T-helper 2 cell treated with Interferon-gamma antibody and Interleukin-4, amounts not matched to agents 5 μg/mL and 100 μg/mL, for 36 hours (primary cell): ENCODE data around the gene NET1.

Source experiments
- DNase-seq: peaks from one replicate; pipeline ENCODE4 v3.0.0; 2021; ENCODE audit warnings: low spot score
- H3K27ac Mint-ChIP-seq: one replicate; pipeline ENCODE4 v1.8.0; 2021; ENCODE audit warnings: mild to moderate bottlenecking, mixed read lengths
- H3K27me3 Mint-ChIP-seq: one replicate; pipeline ENCODE4 v1.8.0; 2021; ENCODE audit warnings: low read depth, mixed read lengths
- H3K36me3 Mint-ChIP-seq: one replicate; pipeline ENCODE4 v1.8.0; 2021; ENCODE audit warnings: low read depth, mixed read lengths
- H3K4me1 Mint-ChIP-seq: one replicate; pipeline ENCODE4 v1.8.0; 2021; ENCODE audit warnings: low read depth, mixed read lengths
- H3K4me3 Mint-ChIP-seq: one replicate; pipeline ENCODE4 v1.8.0; 2022; ENCODE audit warnings: mild to moderate bottlenecking, moderate library complexity, mixed read lengths
- H3K9me3 Mint-ChIP-seq: one replicate; pipeline ENCODE4 v1.8.0; 2021; ENCODE audit warnings: mixed read lengths

NET1 gene

GRCh38 chr10:5381187-5381586 lies 31.2 kb upstream of the NET1 start:
- H3K9me3 Mint-ChIP-seq: no peaks in the 10 kb centered on the region
- H3K27me3 Mint-ChIP-seq: peaks cover 3% of the 10 kb centered on the region
- DNase-seq: no peak
- H3K4me1 Mint-ChIP-seq: no peaks in the 10 kb centered on the region
- no peaks in the 10 kb centered on the region for H3K36me3 Mint-ChIP-seq
- no peak overlapping the region for H3K4me3 Mint-ChIP-seq
- H3K27ac Mint-ChIP-seq: no peak overlapping the region

GRCh38 chr10:5385224-5385623 lies 27.1 kb upstream of the NET1 start:
- no peaks in the 10 kb centered on the region for H3K27me3 Mint-ChIP-seq
- no peak overlapping the region for H3K4me3 Mint-ChIP-seq

GRCh38 chr10:5387169-5387568 lies 25.2 kb upstream of the NET1 start:
- H3K27me3 Mint-ChIP-seq: no peaks in the 10 kb centered on the region
- DNase-seq: no peak
- H3K27ac Mint-ChIP-seq: no peak overlapping the region
- peaks cover 2% of the 10 kb centered on the region for H3K36me3 Mint-ChIP-seq
- no peak overlapping the region for H3K4me3 Mint-ChIP-seq
- peaks cover 2% of the 10 kb centered on the region for H3K4me1 Mint-ChIP-seq
- peaks cover 40% of the 10 kb centered on the region for H3K9me3 Mint-ChIP-seq

More at GRCh38 chr10:5385224-5385623, 27.1 kb upstream of the NET1 start:
- Mint-ChIP-seq H3K36me3 (peaks cover 2% of the 10 kb centered on the region), H3K27ac (no peak overlapping the region), H3K9me3 (peaks cover 21% of the 10 kb centered on the region), H3K4me1 (peaks cover 2% of the 10 kb centered on the region)
- DNase-seq: no peak

- no peak overlapping the region for H3K27ac Mint-ChIP-seq
- peaks cover 44% of the 10 kb centered on the region for H3K9me3 Mint-ChIP-seq
- no peak for DNase-seq
- H3K27me3 Mint-ChIP-seq: no peaks in the 10 kb centered on the region
- H3K36me3 Mint-ChIP-seq: peaks cover 2% of the 10 kb centered on the region
- H3K4me3 Mint-ChIP-seq: no peak overlapping the region
- peaks cover 2% of the 10 kb centered on the region for H3K4me1 Mint-ChIP-seq
Measured at GRCh38 chr10:5390607-5391205, 21.7 kb upstream of the NET1 start.

- peaks cover 2% of the 10 kb centered on the region for H3K36me3 Mint-ChIP-seq
- peaks cover 2% of the 10 kb centered on the region for H3K4me1 Mint-ChIP-seq
- no peak overlapping the region for H3K4me3 Mint-ChIP-seq
- no peaks in the 10 kb centered on the region for H3K27me3 Mint-ChIP-seq
- H3K9me3 Mint-ChIP-seq: peaks cover 44% of the 10 kb centered on the region
- H3K27ac Mint-ChIP-seq: no peak overlapping the region
- no peak for DNase-seq
Measured at GRCh38 chr10:5391790-5392189, 20.6 kb upstream of the NET1 start.

GRCh38 chr10:5393529-5393928 lies 18.8 kb upstream of the NET1 start:
- Mint-ChIP-seq H3K27ac (no peak overlapping the region), H3K36me3 (peaks cover 2% of the 10 kb centered on the region)

GRCh38 chr10:5395168-5395567 lies 17.2 kb upstream of the NET1 start:
- Mint-ChIP-seq H3K9me3 (peaks cover 24% of the 10 kb centered on the region), H3K4me1 (no peaks in the 10 kb centered on the region), H3K4me3 (no peak overlapping the region)

More at GRCh38 chr10:5393529-5393928, 18.8 kb upstream of the NET1 start:
- Mint-ChIP-seq H3K4me1 (no peaks in the 10 kb centered on the region), H3K27me3 (peaks cover 3% of the 10 kb centered on the region), H3K9me3 (peaks cover 39% of the 10 kb centered on the region), H3K4me3 (no peak overlapping the region)
- no peak for DNase-seq

GRCh38 chr10:5396556-5397300 lies 15.6 kb upstream of the NET1 start:
- H3K4me3 Mint-ChIP-seq: no peak overlapping the region
- DNase-seq: no peak
- peaks cover 17% of the 10 kb centered on the region for H3K27me3 Mint-ChIP-seq
- no peaks in the 10 kb centered on the region for H3K4me1 Mint-ChIP-seq
- H3K36me3 Mint-ChIP-seq: no peaks in the 10 kb centered on the region
- H3K9me3 Mint-ChIP-seq: peaks cover 8% of the 10 kb centered on the region
- no peak overlapping the region for H3K27ac Mint-ChIP-seq

More at GRCh38 chr10:5395168-5395567, 17.2 kb upstream of the NET1 start:
- Mint-ChIP-seq H3K36me3 (no peaks in the 10 kb centered on the region), H3K27me3 (peaks cover 13% of the 10 kb centered on the region), H3K27ac (no peak overlapping the region)
- no peak for DNase-seq

- no peaks in the 10 kb centered on the region for H3K4me1 Mint-ChIP-seq
- no peaks in the 10 kb centered on the region for H3K36me3 Mint-ChIP-seq
- H3K4me3 Mint-ChIP-seq: no peak overlapping the region
- H3K27ac Mint-ChIP-seq: no peak overlapping the region
- no peaks in the 10 kb centered on the region for H3K9me3 Mint-ChIP-seq
- peaks cover 31% of the 10 kb centered on the region for H3K27me3 Mint-ChIP-seq
- DNase-seq: no peak
Measured at GRCh38 chr10:5399332-5399731, 13.0 kb upstream of the NET1 start.

- Mint-ChIP-seq H3K4me3 (no peak overlapping the region), H3K4me1 (no peaks in the 10 kb centered on the region), H3K27ac (no peak overlapping the region), H3K27me3 (peaks cover 31% of the 10 kb centered on the region), H3K9me3 (no peaks in the 10 kb centered on the region), H3K36me3 (no peaks in the 10 kb centered on the region)
- no peak for DNase-seq
Measured at GRCh38 chr10:5400468-5401240, 11.7 kb upstream of the NET1 start.

GRCh38 chr10:5402798-5403197 lies 9.6 kb upstream of the NET1 start:
- no peak for DNase-seq
- Mint-ChIP-seq H3K27me3 (peaks cover 30% of the 10 kb centered on the region), H3K4me3 (no peak overlapping the region), H3K9me3 (no peaks in the 10 kb centered on the region), H3K36me3 (no peaks in the 10 kb centered on the region), H3K27ac (no peak overlapping the region), H3K4me1 (no peaks in the 10 kb centered on the region)

- Mint-ChIP-seq H3K9me3 (peaks cover 2% of the 10 kb centered on the region), H3K27ac (no peak within 1 kb of the TSS), H3K4me1 (no peaks in the 10 kb centered on the region), H3K36me3 (no peaks in the 10 kb centered on the region), H3K27me3 (peaks cover 34% of the 10 kb centered on the region), H3K4me3 (no peak within 1 kb of the TSS)
- DNase-seq: no peak
Measured at GRCh38 chr10:5404208-5405041, 7.9 kb upstream of the NET1 start, which contains the start of gene TUBAL3. TSS of gene TUBAL3 (minus strand) at chr10:5404828. CDS start at chr10:5404792, 36 bp downstream.

- H3K27me3 Mint-ChIP-seq: peaks cover 36% of the 10 kb centered on the region
Measured at GRCh38 chr10:5406918-5407317, 5.4 kb upstream of the NET1 start.

More at GRCh38 chr10:5406918-5407317, 5.4 kb upstream of the NET1 start:
- Mint-ChIP-seq H3K4me3 (no peak overlapping the region), H3K9me3 (peaks cover 9% of the 10 kb centered on the region), H3K36me3 (no peaks in the 10 kb centered on the region), H3K4me1 (no peaks in the 10 kb centered on the region), H3K27ac (no peak overlapping the region)
- no peak for DNase-seq
